ENCODE results near the gene THADA. TPM values are rescaled to one million over a fixed set of nuclear protein-coding genes. Genes with fewer than 3 reads are reported as not detected.
A peak's percentile ranks its signal among the peaks of the same experiment; 100 is the strongest.
"Not testable (repeated sequence)": the region's sequence is repeated elsewhere in the genome, so short reads cannot be mapped to it uniquely, and the experiment has no call there.

The THADA gene
- total RNA-seq, 1 experiment from 2014 or later, result 23.7 TPM

GRCh38 chr2:43448011-43448821, 147.6 kb downstream of the THADA start:
- H3K4me3 ChIP-seq (ENCODE audit: insufficient read depth, low read depth, low read length), result no peak overlapping the region
- no peaks in the 10 kb centered on the region for H3K27me3 ChIP-seq (ENCODE audit: control insufficient read depth, insufficient read depth, low read length)
- no peak for DNase-seq
- H3K36me3 ChIP-seq (replicated peaks; ENCODE audit: control insufficient read depth, insufficient read depth, low read length), result no peaks in the 10 kb centered on the region

- H3K36me3 ChIP-seq (replicated peaks; ENCODE audit: control insufficient read depth, insufficient read depth, low read length); H3K27me3 ChIP-seq (ENCODE audit: control insufficient read depth, insufficient read depth, low read length); H3K4me3 ChIP-seq (ENCODE audit: insufficient read depth, low read depth, low read length); DNase-seq: not testable (repeated sequence)
These were observed 149.1 kb downstream of the THADA start for GRCh38 chr2:43446755-43447154.

- no peak for DNase-seq
- H3K4me3 ChIP-seq (ENCODE audit: insufficient read depth, low read depth, low read length), result no peak overlapping the region
- no peaks in the 10 kb centered on the region for H3K27me3 ChIP-seq (ENCODE audit: control insufficient read depth, insufficient read depth, low read length)
- H3K36me3 ChIP-seq (replicated peaks; ENCODE audit: control insufficient read depth, insufficient read depth, low read length), result no peaks in the 10 kb centered on the region
These were observed 150.1 kb downstream of the THADA start for GRCh38 chr2:43445781-43446180.

GRCh38 chr2:43444989-43445645, 150.7 kb downstream of the THADA start:
- Histone ChIP-seq H3K27me3 (ENCODE audit: control insufficient read depth, insufficient read depth, low read length) (no peaks in the 10 kb centered on the region), H3K36me3 (replicated peaks; ENCODE audit: control insufficient read depth, insufficient read depth, low read length) (no peaks in the 10 kb centered on the region), H3K4me3 (ENCODE audit: insufficient read depth, low read depth, low read length) (no peak overlapping the region)
- peak; percentile 39 for DNase-seq

GRCh38 chr2:43443282-43443681, 152.6 kb downstream of the THADA start:
- H3K27me3 ChIP-seq (ENCODE audit: control insufficient read depth, insufficient read depth, low read length), result no peaks in the 10 kb centered on the region
- DNase-seq, result no peak
- H3K4me3 ChIP-seq (ENCODE audit: insufficient read depth, low read depth, low read length), result no peak overlapping the region
- H3K36me3 ChIP-seq (replicated peaks; ENCODE audit: control insufficient read depth, insufficient read depth, low read length), result no peaks in the 10 kb centered on the region

- Histone ChIP-seq H3K36me3 (replicated peaks; ENCODE audit: control insufficient read depth, insufficient read depth, low read length) (no peaks in the 10 kb centered on the region), H3K27me3 (ENCODE audit: control insufficient read depth, insufficient read depth, low read length) (no peaks in the 10 kb centered on the region), H3K4me3 (ENCODE audit: insufficient read depth, low read depth, low read length) (no peak overlapping the region)
- DNase-seq, result no peak
These were observed 154.6 kb downstream of the THADA start for GRCh38 chr2:43441195-43441594.

GRCh38 chr2:43438858-43439655, 156.8 kb downstream of the THADA start:
- DNase-seq, result no peak

GRCh38 chr2:43438342-43438741, 157.5 kb downstream of the THADA start:
- Histone ChIP-seq H3K27me3 (ENCODE audit: control insufficient read depth, insufficient read depth, low read length) (no peaks in the 10 kb centered on the region), H3K36me3 (replicated peaks; ENCODE audit: control insufficient read depth, insufficient read depth, low read length) (no peaks in the 10 kb centered on the region), H3K4me3 (ENCODE audit: insufficient read depth, low read depth, low read length) (no peak overlapping the region)
- DNase-seq, result no peak

More at GRCh38 chr2:43438858-43439655, 156.8 kb downstream of the THADA start:
- H3K4me3 ChIP-seq (ENCODE audit: insufficient read depth, low read depth, low read length), result no peak overlapping the region
- H3K27me3 ChIP-seq (ENCODE audit: control insufficient read depth, insufficient read depth, low read length), result no peaks in the 10 kb centered on the region
- no peaks in the 10 kb centered on the region for H3K36me3 ChIP-seq (replicated peaks; ENCODE audit: control insufficient read depth, insufficient read depth, low read length)

GRCh38 chr2:43437363-43437762, 158.5 kb downstream of the THADA start:
- Histone ChIP-seq H3K27me3 (ENCODE audit: control insufficient read depth, insufficient read depth, low read length) (no peaks in the 10 kb centered on the region), H3K4me3 (ENCODE audit: insufficient read depth, low read depth, low read length) (no peak overlapping the region), H3K36me3 (replicated peaks; ENCODE audit: control insufficient read depth, insufficient read depth, low read length) (no peaks in the 10 kb centered on the region)
- DNase-seq, result no peak

- Histone ChIP-seq H3K4me3 (ENCODE audit: insufficient read depth, low read depth, low read length) (no peak overlapping the region), H3K27me3 (ENCODE audit: control insufficient read depth, insufficient read depth, low read length) (no peaks in the 10 kb centered on the region), H3K36me3 (replicated peaks; ENCODE audit: control insufficient read depth, insufficient read depth, low read length) (no peaks in the 10 kb centered on the region)
- DNase-seq, result no peak
These were observed 159.4 kb downstream of the THADA start for GRCh38 chr2:43436431-43436830.

GRCh38 chr2:43435746-43436145, 160.1 kb downstream of the THADA start:
- H3K4me3 ChIP-seq (ENCODE audit: insufficient read depth, low read depth, low read length), result no peak overlapping the region
- H3K36me3 ChIP-seq (replicated peaks; ENCODE audit: control insufficient read depth, insufficient read depth, low read length), result no peaks in the 10 kb centered on the region
- H3K27me3 ChIP-seq (ENCODE audit: control insufficient read depth, insufficient read depth, low read length), result no peaks in the 10 kb centered on the region
- DNase-seq, result no peak

- Histone ChIP-seq H3K4me3 (ENCODE audit: insufficient read depth, low read depth, low read length) (no peak overlapping the region), H3K27me3 (ENCODE audit: control insufficient read depth, insufficient read depth, low read length) (no peaks in the 10 kb centered on the region), H3K36me3 (replicated peaks; ENCODE audit: control insufficient read depth, insufficient read depth, low read length) (no peaks in the 10 kb centered on the region)
- no peak for DNase-seq
These were observed 165.3 kb downstream of the THADA start for GRCh38 chr2:43430489-43430888.

GRCh38 chr2:43429369-43429768, 166.5 kb downstream of the THADA start:
- no peak overlapping the region for H3K4me3 ChIP-seq (ENCODE audit: insufficient read depth, low read depth, low read length)
- H3K36me3 ChIP-seq (replicated peaks; ENCODE audit: control insufficient read depth, insufficient read depth, low read length), result no peaks in the 10 kb centered on the region
- no peak for DNase-seq
- no peaks in the 10 kb centered on the region for H3K27me3 ChIP-seq (ENCODE audit: control insufficient read depth, insufficient read depth, low read length)

GRCh38 chr2:43427032-43427424, 168.8 kb downstream of the THADA start:
- DNase-seq, result no peak
- no peaks in the 10 kb centered on the region for H3K27me3 ChIP-seq (ENCODE audit: control insufficient read depth, insufficient read depth, low read length)
- no peak overlapping the region for H3K4me3 ChIP-seq (ENCODE audit: insufficient read depth, low read depth, low read length)
- no peaks in the 10 kb centered on the region for H3K36me3 ChIP-seq (replicated peaks; ENCODE audit: control insufficient read depth, insufficient read depth, low read length)

Data from H7 (cell line).